Osteocyte (in vitro differentiated cells): ENCODE results near the gene TNFRSF9. TPM values are rescaled to one million over a fixed set of nuclear protein-coding genes. Genes with fewer than 3 reads are reported as not detected.

Experiments used
- DNase-seq: peaks from one replicate; pipeline ENCODE4 v3.0.0; 2021; ENCODE audit warnings: mixed read lengths; ENCODE audit not compliant: unreplicated experiment; ENCODE audit errors: extremely low spot score
- H3K27ac Mint-ChIP-seq: one replicate; pipeline ENCODE4 v1.8.0; 2021; ENCODE audit warnings: mild to moderate bottlenecking, mixed read lengths; ENCODE audit not compliant: unreplicated experiment
- H3K27me3 Mint-ChIP-seq: one replicate; pipeline ENCODE4 v1.8.0; 2021; ENCODE audit warnings: mixed read lengths; ENCODE audit not compliant: unreplicated experiment
- H3K36me3 Mint-ChIP-seq: one replicate; pipeline ENCODE4 v1.8.0; 2021; ENCODE audit warnings: mixed read lengths; ENCODE audit not compliant: unreplicated experiment
- H3K4me1 Mint-ChIP-seq: one replicate; pipeline ENCODE4 v1.8.0; 2021; ENCODE audit warnings: mixed read lengths; ENCODE audit not compliant: unreplicated experiment
- H3K4me3 Mint-ChIP-seq: one replicate; pipeline ENCODE4 v1.8.0; 2021; ENCODE audit warnings: mild to moderate bottlenecking, moderate library complexity, mixed read lengths; ENCODE audit not compliant: unreplicated experiment
- H3K9me3 Mint-ChIP-seq: one replicate; pipeline ENCODE4 v1.8.0; 2021; ENCODE audit warnings: mixed read lengths; ENCODE audit not compliant: unreplicated experiment
- CTCF ChIP-seq: fragments of 200-600 bp; sonication (generic); IDR thresholded peaks from 2 replicates; pipeline ENCODE4 v1.5.0; 2021; ENCODE audit warnings: antibody characterized with exemption, mild to moderate bottlenecking, moderate library complexity
- long read RNA-seq: library from polyadenylated mRNA; unstranded; transcript quantifications from one replicate; pipeline ENCODE4 v2.0.0, GENCODE V29; 2021
- total RNA-seq: library from RNA; stranded (reverse); gene quantifications from 2 replicates; pipeline ENCODE4 v1.2.1, GENCODE V29; 2021

TNFRSF9 gene
- total RNA-seq: not detected in 2 replicates
- long read RNA-seq: 0 reads

GRCh38 chr1:7940745-7941436 is at the start of gene TNFRSF9:
Gene TNFRSF9 (minus strand): TSS chr1:7940839. CDS start chr1:7939994, 845 bp downstream.
- peak within 1 kb of the TSS; percentile 58 for H3K4me3 Mint-ChIP-seq
- peaks cover 62% of the 10 kb centered on the region for H3K27me3 Mint-ChIP-seq
- no peaks in the 10 kb centered on the region for H3K36me3 Mint-ChIP-seq
- no peak for TF ChIP-seq CTCF
- H3K9me3 Mint-ChIP-seq: no peaks in the 10 kb centered on the region
- H3K4me1 Mint-ChIP-seq: peaks cover 22% of the 10 kb centered on the region
- DNase-seq: no peak
- no peak within 1 kb of the TSS for H3K27ac Mint-ChIP-seq

GRCh38 chr1:7989762-7990428 is 49.3 kb upstream of the TNFRSF9 start:
- Mint-ChIP-seq H3K9me3 (no peaks in the 10 kb centered on the region), H3K4me1 (no peaks in the 10 kb centered on the region), H3K36me3 (peaks cover 20% of the 10 kb centered on the region)

GRCh38 chr1:7988576-7988975 is 47.9 kb upstream of the TNFRSF9 start:
- Mint-ChIP-seq H3K27me3 (no peaks in the 10 kb centered on the region), H3K4me1 (no peaks in the 10 kb centered on the region), H3K36me3 (peaks cover 34% of the 10 kb centered on the region), H3K4me3 (no peak overlapping the region), H3K9me3 (no peaks in the 10 kb centered on the region), H3K27ac (no peak overlapping the region)
- no peak for DNase-seq
- no peak for TF ChIP-seq CTCF

More at GRCh38 chr1:7989762-7990428, 49.3 kb upstream of the TNFRSF9 start:
- Mint-ChIP-seq H3K27me3 (no peaks in the 10 kb centered on the region), H3K27ac (no peak overlapping the region), H3K4me3 (no peak overlapping the region)
- DNase-seq: no peak
- TF ChIP-seq CTCF: no peak

- no peak overlapping the region for H3K4me3 Mint-ChIP-seq
- H3K27ac Mint-ChIP-seq: no peak overlapping the region
- H3K36me3 Mint-ChIP-seq: peaks cover 35% of the 10 kb centered on the region
- no peak for DNase-seq
- no peak for TF ChIP-seq CTCF
- no peaks in the 10 kb centered on the region for H3K9me3 Mint-ChIP-seq
- no peaks in the 10 kb centered on the region for H3K27me3 Mint-ChIP-seq
- peaks cover under 1% of the 10 kb centered on the region for H3K4me1 Mint-ChIP-seq
Observed at GRCh38 chr1:7987528-7987927, 46.9 kb upstream of the TNFRSF9 start.

- DNase-seq: no peak
- no peak for TF ChIP-seq CTCF
- Mint-ChIP-seq H3K9me3 (no peaks in the 10 kb centered on the region), H3K4me3 (no peak overlapping the region), H3K27me3 (no peaks in the 10 kb centered on the region), H3K4me1 (peaks cover 4% of the 10 kb centered on the region), H3K36me3 (peaks cover 36% of the 10 kb centered on the region), H3K27ac (no peak overlapping the region)
Observed at GRCh38 chr1:7985851-7986612, 45.4 kb upstream of the TNFRSF9 start.
